Neural cell (in vitro differentiated cells): ENCODE results near the gene KREMEN1.

ENCODE experiments used
- CTCF ChIP-seq: fragments of 450-650 bp; IDR thresholded peaks from 2 replicates; pipeline ENCODE4 v1.5.1; 2014; ENCODE audit warnings: antibody characterized with exemption, mild to moderate bottlenecking, moderate library complexity; ENCODE audit not compliant: poor library complexity, severe bottlenecking
- SMC3 ChIP-seq: fragments of 450-650 bp; conservative IDR thresholded peaks from 2 replicates; pipeline ENCODE4 v1.6.1; 2014; ENCODE audit warnings: antibody characterized with exemption, mild to moderate bottlenecking, moderate library complexity; ENCODE audit not compliant: poor library complexity

DNA sequence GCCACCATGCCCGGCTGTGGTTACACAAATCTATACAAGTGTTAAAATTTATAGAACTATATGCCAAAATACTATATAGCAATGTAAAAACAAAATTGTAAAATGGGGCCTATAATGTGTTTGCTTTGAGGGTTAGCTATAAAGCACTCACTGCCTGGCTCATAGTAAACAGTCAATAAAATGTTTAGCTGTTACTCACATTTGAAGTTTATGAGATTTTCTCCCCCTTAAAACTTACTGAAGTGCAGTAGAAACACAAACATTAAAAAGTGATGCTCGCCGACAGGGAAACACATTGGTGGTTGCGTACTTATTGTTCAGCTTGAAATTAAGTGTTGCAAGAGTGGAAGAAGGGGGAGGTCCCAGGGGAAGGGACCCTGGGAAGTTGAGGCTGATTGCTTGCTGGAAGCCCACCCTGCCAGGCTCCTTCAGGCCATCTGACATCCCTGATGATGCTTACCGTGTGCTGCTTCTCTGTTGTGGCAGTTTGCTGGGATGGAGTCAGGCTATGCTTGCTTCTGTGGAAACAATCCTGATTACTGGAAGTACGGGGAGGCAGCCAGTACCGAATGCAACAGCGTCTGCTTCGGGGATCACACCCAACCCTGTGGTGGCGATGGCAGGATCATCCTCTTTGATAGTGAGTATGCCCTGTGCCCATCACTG is 52.1 kb downstream of the KREMEN1 start:
- TF ChIP-seq SMC3 (no peak), CTCF (no peak)
